Measurements from ENCODE around the gene AP2B1. TPM values are rescaled to one million over a fixed set of nuclear protein-coding genes. Genes with fewer than 3 reads are reported as not detected.
"Not testable (repeated sequence)": the region's sequence is repeated elsewhere in the genome, so short reads cannot be mapped to it uniquely, and the experiment has no call there.

The AP2B1 gene
- total RNA-seq, 1 donor from 2014 or later, result 37.9 TPM

DNA sequence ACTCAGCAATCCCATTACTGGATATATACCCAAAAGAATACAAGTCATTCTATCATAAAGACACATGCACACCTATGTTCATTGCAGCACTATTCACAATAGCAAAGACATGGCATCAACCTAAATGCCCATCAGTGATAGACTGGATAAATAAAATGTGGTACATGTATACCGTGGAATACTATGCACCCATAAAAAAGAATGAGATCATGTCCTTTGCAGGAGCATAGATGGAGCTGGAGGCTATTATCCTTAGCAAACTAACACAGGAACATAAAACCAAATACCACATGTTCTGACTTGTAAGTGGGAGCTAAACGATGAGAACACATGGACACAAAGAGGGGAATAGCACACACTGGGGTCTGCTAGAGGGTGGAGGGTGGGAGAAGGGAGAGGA, 116.2 kb downstream of the AP2B1 start:
- ATAC-seq, result not testable (repeated sequence)

GRCh38 chr17:35705230-35705629, 118.1 kb downstream of the AP2B1 start:
- no peak for ATAC-seq

- no peak for ATAC-seq
These were observed 118.6 kb downstream of the AP2B1 start for GRCh38 chr17:35705705-35706104.

DNA sequence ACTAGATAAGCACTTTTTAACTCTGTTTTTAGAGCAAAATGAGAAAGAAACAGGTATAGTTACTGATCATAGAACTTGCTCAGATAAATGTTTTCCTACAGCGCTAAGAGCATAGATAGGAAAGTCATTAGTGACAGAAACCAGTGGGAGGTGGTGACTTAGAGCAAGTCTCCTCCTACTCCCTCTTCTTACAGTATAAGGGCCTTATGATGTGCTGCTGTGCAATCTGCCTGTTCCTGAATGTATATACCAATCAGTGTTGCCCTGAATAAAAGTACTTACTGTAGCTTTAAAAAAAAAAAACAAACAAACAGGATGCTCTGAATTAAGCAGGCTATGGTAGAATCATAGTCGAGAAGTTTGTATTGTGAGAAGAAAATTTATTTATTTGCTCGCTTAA, 121.0 kb downstream of the AP2B1 start:
- ATAC-seq, result no peak

- no peak for ATAC-seq
These were observed 121.8 kb downstream of the AP2B1 start for GRCh38 chr17:35708951-35709350.

GRCh38 chr17:35709874-35710273, 122.8 kb downstream of the AP2B1 start:
- no peak for ATAC-seq

DNA sequence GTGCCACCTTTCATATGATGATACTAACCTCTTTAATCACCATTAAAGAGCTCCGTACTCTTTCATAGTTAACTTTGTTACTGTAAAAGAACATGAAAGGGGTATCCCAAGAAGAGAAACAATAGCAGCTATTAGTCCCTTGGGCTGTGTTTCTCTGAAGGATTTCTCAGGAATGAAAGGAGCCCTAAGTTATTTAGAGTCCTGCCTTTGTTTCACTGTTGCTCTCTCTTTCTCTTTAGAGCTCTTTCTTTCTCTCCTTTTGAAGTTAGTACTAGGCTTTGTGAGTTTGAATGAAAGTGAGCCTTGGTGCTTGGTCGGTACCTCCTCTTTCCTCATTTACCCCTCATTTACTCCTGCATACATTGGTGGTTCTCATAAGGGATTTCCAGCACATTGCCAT, 123.8 kb downstream of the AP2B1 start:
- no peak for ATAC-seq

DNA sequence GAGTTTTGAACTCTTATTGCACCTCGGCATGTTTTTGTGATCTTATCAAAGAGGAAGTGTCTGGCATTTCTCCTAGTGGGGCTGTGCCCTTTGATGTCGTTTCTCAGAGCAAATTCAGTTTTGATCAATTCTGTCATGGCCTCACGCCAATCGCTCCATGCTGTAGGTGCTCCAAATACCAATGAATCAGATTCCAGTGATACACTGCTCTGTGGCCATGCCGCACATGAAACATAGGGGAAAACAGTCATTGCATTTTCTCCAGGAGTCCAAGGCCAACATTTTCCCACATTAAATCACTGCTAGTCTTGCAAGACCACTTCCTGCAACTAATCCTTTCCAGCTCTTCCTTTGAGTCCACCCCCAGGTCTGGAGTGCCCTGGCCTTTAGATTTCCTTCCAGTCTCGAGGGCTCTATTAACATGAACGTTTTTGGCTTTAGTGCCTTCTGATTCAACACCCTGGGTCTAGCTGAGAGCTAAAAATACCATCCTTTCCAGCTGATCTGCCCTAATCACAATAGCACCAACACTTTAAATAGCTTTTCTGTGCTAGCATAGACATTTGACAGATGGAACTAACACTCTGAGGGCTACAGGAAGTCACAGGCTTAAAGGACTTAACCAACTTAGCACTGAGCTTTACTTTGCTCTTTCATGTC, 126.1 kb downstream of the AP2B1 start:
- no peak for ATAC-seq

DNA sequence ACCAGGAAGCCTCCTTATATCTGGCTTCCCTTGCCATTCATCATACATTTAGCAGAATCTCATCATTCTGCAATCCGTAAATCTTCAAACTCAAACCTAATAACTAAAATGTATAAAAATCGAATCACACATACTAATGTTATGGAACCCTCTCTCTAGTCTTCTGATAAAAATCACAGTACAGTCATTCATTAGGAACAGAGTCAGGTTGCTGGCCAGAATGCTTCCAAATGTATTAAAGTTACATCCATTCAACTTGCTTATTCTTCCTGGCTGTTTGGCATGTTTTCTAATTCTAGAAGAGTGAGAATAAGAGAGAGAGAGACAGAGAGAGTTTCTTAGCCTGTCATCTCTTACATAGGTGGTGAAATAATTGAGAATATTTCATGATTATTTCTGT, 127.9 kb downstream of the AP2B1 start:
- no peak for ATAC-seq

GRCh38 chr17:35715416-35715815, 128.3 kb downstream of the AP2B1 start:
- no peak for ATAC-seq

GRCh38 chr17:35716173-35716572, 129.1 kb downstream of the AP2B1 start:
- ATAC-seq, result no peak

DNA sequence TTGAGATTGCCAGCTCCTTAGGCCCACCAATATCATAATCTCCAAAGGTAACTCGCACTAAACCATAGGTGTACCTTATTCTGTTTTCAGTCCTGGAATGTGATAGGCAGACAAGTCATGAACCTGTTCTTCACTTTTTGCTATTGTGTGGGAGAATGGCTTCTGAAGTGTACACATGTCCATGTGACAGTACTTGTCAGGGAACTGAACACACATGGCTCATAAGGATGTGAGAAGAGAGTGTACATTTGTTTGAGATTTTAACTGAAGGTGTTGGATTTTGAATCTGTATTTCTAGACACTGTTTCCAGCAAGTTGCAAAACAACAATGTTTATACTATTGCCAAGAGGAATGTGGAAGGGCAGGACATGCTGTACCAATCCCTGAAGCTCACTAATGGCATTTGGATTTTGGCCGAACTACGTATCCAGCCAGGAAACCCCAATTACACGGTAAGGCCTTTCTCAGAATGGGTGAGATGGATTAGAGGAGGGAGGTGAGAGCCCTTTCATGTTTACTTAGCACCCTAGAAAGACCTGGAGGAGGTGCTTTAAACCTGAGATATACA, 129.9 kb downstream of the AP2B1 start:
- ATAC-seq, result no peak

GRCh38 chr17:35717475-35717874, 130.4 kb downstream of the AP2B1 start:
- ATAC-seq, result no peak

DNA sequence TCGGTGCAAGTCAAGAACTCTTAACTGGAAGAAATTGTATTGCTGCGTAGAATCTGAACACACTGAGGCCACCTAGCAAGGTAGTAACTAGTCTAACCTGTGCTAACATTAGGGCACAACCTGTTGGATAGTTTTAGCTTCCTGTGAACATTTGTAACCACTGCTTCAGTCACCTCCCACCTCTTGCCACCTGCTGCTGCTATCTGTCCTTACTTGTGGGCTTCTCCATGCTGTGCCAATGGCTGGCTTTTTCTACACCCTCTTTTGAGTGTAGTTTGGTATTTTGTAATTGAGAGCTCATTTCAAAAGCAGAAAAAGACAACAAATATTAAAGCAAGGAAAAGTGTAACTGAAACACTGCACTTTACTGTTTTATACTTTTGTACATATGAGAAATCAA, 136.6 kb downstream of the AP2B1 start:
- no peak for ATAC-seq

DNA sequence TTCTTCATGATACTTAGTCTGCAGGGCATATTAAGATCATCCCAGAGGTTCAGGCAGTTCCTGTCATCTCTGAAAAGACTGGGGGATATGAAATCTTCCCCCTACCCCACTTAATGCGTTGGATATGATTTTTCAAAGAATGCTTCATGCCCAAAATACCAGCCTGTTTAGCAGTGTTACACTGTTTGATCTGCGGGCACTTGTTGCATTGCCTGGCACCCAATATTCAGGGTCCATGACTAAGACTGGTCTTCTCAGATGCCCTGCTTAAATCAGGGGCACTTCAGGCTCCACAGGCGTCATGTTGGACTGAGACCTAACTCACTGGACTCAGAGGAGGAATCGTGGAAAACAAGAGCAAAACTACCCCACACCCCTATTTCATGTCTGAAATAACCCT, 137.9 kb downstream of the AP2B1 start:
- ATAC-seq, result no peak

GRCh38 chr17:35725802-35726126, 138.6 kb downstream of the AP2B1 start:
- no peak for ATAC-seq

GRCh38 chr17:35726127-35726952, 139.2 kb downstream of the AP2B1 start:
- no peak for ATAC-seq

- no peak for ATAC-seq
These were observed 139.9 kb downstream of the AP2B1 start for GRCh38 chr17:35726953-35727460.

GRCh38 chr17:35727635-35728034, 140.5 kb downstream of the AP2B1 start:
- no peak for ATAC-seq

GRCh38 chr17:35728551-35728950, 141.4 kb downstream of the AP2B1 start:
- ATAC-seq, result no peak

- no peak for ATAC-seq
These were observed 142.3 kb downstream of the AP2B1 start for GRCh38 chr17:35729405-35729833.

- ATAC-seq, result no peak
These were observed 143.4 kb downstream of the AP2B1 start for GRCh38 chr17:35730400-35731005.

DNA sequence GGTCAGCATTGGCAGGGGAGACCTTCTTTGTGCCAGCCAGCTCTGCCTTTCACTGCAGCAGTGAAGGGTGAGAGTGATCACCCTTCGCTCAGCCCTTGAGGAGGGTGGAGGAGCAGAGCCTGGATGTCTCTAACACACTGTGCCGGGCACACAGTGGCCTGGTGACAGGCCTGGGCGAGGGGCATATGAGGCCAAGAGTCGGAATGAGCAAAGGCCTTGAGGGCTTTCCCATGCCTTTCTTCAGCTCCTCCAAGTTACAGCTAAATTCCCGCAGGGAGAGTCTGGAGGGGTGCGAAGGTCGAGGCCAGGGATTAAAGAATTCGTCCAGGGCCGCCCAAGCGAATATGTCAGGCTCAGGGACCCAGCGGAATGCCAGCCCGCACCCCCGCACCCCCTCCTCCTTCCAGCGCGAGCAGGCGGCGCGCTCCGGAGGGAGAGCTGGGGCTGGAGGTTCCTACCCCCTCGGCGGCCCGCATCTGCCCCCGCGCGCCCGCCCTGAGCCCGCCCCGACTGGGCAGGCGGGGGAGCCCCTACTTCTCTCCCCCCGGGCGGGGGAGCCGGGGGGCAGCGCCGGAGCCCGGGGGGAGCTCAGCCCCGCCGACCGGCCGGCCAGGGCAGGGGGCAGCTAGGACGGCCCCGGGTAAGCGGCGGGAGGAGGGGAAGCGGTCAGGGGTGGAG, 144.3 kb downstream of the AP2B1 start, which contains the start of gene RASL10B:
RASL10B (plus strand) TSS at position 401 of the 678 bp plus-strand sequence. CDS start 3,546 bp downstream, outside the sequence.
- peak; percentile 34 for ATAC-seq
